ENCODE results near the gene NOX3. TPM values are rescaled to one million over a fixed set of nuclear protein-coding genes. Genes with fewer than 3 reads are reported as not detected.

Gene NOX3, protein sequence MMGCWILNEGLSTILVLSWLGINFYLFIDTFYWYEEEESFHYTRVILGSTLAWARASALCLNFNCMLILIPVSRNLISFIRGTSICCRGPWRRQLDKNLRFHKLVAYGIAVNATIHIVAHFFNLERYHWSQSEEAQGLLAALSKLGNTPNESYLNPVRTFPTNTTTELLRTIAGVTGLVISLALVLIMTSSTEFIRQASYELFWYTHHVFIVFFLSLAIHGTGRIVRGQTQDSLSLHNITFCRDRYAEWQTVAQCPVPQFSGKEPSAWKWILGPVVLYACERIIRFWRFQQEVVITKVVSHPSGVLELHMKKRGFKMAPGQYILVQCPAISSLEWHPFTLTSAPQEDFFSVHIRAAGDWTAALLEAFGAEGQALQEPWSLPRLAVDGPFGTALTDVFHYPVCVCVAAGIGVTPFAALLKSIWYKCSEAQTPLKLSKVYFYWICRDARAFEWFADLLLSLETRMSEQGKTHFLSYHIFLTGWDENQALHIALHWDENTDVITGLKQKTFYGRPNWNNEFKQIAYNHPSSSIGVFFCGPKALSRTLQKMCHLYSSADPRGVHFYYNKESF
- not detected for polyA plus RNA-seq (2013, experiment 1 of 2)
- polyA plus RNA-seq (2013, experiment 2 of 2) = not detected

DNA sequence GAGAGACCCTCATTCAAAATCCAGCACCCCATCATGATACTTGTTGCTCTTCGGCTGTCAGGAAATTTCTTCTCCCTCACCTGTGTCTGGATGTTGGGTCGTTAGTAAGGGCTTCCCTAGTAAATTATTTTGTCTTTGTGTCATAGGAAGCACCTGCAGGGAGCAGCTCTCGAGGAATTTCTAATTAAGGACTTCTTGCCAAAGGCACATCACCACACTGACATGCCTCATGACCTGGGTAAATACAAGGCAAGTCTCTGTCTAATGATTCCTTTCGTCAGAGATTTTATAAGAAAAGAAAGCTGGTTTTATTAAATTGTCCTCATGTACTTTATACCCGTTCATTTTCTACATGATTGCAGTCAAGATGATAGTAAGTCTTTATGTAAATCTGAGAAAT lies at the start of gene NOX3:
NOX3 (minus strand) TSS at position 74 of the 400 bp plus-strand sequence; CDS start at position 35, 39 bp downstream.
- Histone ChIP-seq H4K91ac (ENCODE audit: low read depth, low read length, poor library complexity) (no peak within 1 kb of the TSS), H2BK120ac (ENCODE audit: low read depth, low read length) (no peak within 1 kb of the TSS), H3K79me1 (ENCODE audit: low read depth, low read length) (no peaks in the 10 kb centered on the region), H2AFZ (ENCODE audit: low read length) (no peak within 1 kb of the TSS), H3K27ac (replicated peaks; ENCODE audit: low read length) (no peak within 1 kb of the TSS), H3K18ac (ENCODE audit: low read length) (no peak within 1 kb of the TSS), H4K8ac (ENCODE audit: low read depth, low read length) (no peak within 1 kb of the TSS), H2BK5ac (ENCODE audit: low read length) (no peak within 1 kb of the TSS), H3K36me3 (replicated peaks in 1 of 2; ENCODE audit: control insufficient read depth in 2 of 2, insufficient read depth in 2 of 2, low read length in 2 of 2) (no peaks in the 10 kb centered on the region), H2BK15ac (ENCODE audit: low read length) (no peak within 1 kb of the TSS), H3K27me3 (ENCODE audit: control insufficient read depth in 3 of 3, insufficient read depth in 3 of 3, low read depth in 1 of 3, low read length in 3 of 3) (no peaks in the 10 kb centered on the region), H3K14ac (ENCODE audit: low read length) (no peak within 1 kb of the TSS), H3K4me1 (ENCODE audit: control insufficient read depth in 2 of 2, insufficient read depth in 1 of 2, low read depth in 1 of 2, low read length in 2 of 2) (no peaks in the 10 kb centered on the region), H3K9ac (ENCODE audit: low read depth, low read length, poor library complexity) (no peak within 1 kb of the TSS), H3K23ac (ENCODE audit: low read depth, low read length, poor library complexity) (no peak within 1 kb of the TSS), H3K4me3 (ENCODE audit: low read length in 2 of 2) (no peak within 1 kb of the TSS), H3K9me3 (replicated peaks in 1 of 2; ENCODE audit: control insufficient read depth in 2 of 2, insufficient read depth in 1 of 2, low read depth in 1 of 2, low read length in 2 of 2) (no peaks in the 10 kb centered on the region), H3K4me2 (ENCODE audit: insufficient read depth, low read length, poor library complexity, severe bottlenecking) (no peak within 1 kb of the TSS), H2AK5ac (ENCODE audit: low read depth, low read length) (no peak within 1 kb of the TSS), H2BK12ac (ENCODE audit: low read length) (no peak within 1 kb of the TSS), H3K4ac (ENCODE audit: low read length) (no peak within 1 kb of the TSS)
- no CpG with 5 or more reads among the region's 5 CpGs for WGBS, 2 donors (ENCODE audit: extremely low coverage in 2 of 2, insufficient read length in 2 of 2, insufficient replicate concordance in 1 of 2)
- no peak for DNase-seq (ENCODE audit: low spot score)

DNA sequence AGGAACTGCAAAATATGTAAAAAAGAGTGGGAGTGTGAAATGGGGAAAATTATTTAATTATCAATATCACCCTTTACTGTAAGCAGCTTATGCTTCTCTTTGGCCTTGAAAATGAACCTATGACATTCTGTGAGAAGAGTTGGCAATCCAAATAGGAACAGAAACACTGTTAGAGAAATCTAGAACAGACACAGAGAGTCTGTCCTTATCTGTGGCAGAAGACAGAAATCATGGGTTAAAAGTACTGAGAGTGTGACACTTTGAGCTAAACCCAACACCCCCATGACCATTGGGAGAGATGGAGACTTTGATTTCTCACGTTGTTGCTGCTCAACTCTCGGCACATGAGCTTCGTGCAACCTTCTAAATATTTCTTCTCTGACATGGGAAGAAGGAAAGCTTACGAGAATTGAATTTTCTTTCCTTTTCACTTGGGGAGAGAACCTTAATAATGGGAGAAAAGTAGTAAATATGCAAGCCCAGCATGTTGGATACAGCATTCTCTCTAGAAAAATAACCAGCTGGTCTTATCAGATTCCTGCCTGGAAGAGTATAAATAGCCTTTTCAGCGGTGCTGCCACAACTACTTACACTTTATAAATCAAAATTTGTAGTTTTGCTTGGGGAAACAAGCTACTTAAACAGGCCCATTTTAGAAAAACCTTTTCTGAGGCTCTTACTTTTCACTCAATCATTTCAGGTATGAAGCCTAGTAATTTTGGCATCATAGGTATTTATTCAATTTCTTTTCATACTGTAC lies 49.4 kb upstream of the NOX3 start:
- Histone ChIP-seq H3K4me2 (ENCODE audit: insufficient read depth, low read length, poor library complexity, severe bottlenecking) (no peak overlapping the region), H3K4me1 (ENCODE audit: control insufficient read depth in 2 of 2, insufficient read depth in 1 of 2, low read depth in 1 of 2, low read length in 2 of 2) (no peaks in the 10 kb centered on the region), H2AK5ac (ENCODE audit: low read depth, low read length) (no peak overlapping the region), H3K27ac (replicated peaks; ENCODE audit: low read length) (no peak overlapping the region), H4K91ac (ENCODE audit: low read depth, low read length, poor library complexity) (no peak overlapping the region), H2BK15ac (ENCODE audit: low read length) (no peak overlapping the region), H3K18ac (ENCODE audit: low read length) (no peak overlapping the region), H3K23ac (ENCODE audit: low read depth, low read length, poor library complexity) (no peak overlapping the region), H3K79me1 (ENCODE audit: low read depth, low read length) (no peaks in the 10 kb centered on the region), H2AFZ (ENCODE audit: low read length) (no peak overlapping the region), H3K9ac (ENCODE audit: low read depth, low read length, poor library complexity) (no peak overlapping the region), H3K4ac (ENCODE audit: low read length) (no peak overlapping the region), H4K8ac (ENCODE audit: low read depth, low read length) (no peak overlapping the region), H3K36me3 (replicated peaks in 1 of 2; ENCODE audit: control insufficient read depth in 2 of 2, insufficient read depth in 2 of 2, low read length in 2 of 2) (no peaks in the 10 kb centered on the region), H3K4me3 (ENCODE audit: low read length in 2 of 2) (no peak overlapping the region), H2BK12ac (ENCODE audit: low read length) (no peak overlapping the region), H2BK120ac (ENCODE audit: low read depth, low read length) (no peak overlapping the region), H3K27me3 (ENCODE audit: control insufficient read depth in 3 of 3, insufficient read depth in 3 of 3, low read depth in 1 of 3, low read length in 3 of 3) (peaks cover 0 to 2% (median 0%) of the 10 kb centered on the region in 3 experiments), H2BK5ac (ENCODE audit: low read length) (no peak overlapping the region), H3K9me3 (replicated peaks in 1 of 2; ENCODE audit: control insufficient read depth in 2 of 2, insufficient read depth in 1 of 2, low read depth in 1 of 2, low read length in 2 of 2) (no peaks in the 10 kb centered on the region), H3K14ac (ENCODE audit: low read length) (no peak overlapping the region)
- WGBS, 2 donors (ENCODE audit: extremely low coverage in 2 of 2, insufficient read length in 2 of 2, insufficient replicate concordance in 1 of 2) = no CpG with 5 or more reads among the region's 5 CpGs
- DNase-seq (ENCODE audit: low spot score) = no peak

DNA sequence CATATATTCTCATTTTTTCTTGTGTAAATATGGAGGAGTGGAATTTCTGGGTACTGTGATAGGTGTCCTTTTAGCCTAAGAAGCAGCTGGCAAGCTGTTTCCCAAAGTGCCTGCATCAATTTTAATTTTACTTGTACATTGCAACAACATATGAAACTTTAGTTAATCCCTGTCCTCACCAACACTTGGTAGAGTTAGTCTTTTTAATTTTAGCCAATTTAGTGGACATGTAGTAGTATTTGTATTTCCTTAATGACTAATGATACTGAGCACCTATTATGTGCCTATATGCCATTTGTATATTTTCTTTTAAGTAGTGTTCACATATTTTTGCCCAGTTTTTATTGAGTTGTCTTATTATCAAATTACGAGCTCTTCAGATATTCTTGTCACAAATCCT lies 46.8 kb upstream of the NOX3 start:
- no peak overlapping the region for H3K4ac ChIP-seq (ENCODE audit: low read length)
- H3K14ac ChIP-seq (ENCODE audit: low read length) = no peak overlapping the region
- no peak overlapping the region for H3K18ac ChIP-seq (ENCODE audit: low read length)
- no peak overlapping the region for H2BK5ac ChIP-seq (ENCODE audit: low read length)
- DNase-seq (ENCODE audit: low spot score) = no peak
- H4K8ac ChIP-seq (ENCODE audit: low read depth, low read length) = no peak overlapping the region
- H3K4me3 ChIP-seq (ENCODE audit: low read length in 2 of 2) = no peak overlapping the region
- H3K23ac ChIP-seq (ENCODE audit: low read depth, low read length, poor library complexity) = no peak overlapping the region
- no peaks in the 10 kb centered on the region for H3K79me1 ChIP-seq (ENCODE audit: low read depth, low read length)
- no peaks in the 10 kb centered on the region for H3K4me1 ChIP-seq (ENCODE audit: control insufficient read depth in 2 of 2, insufficient read depth in 1 of 2, low read depth in 1 of 2, low read length in 2 of 2)
- no peak overlapping the region for H2BK15ac ChIP-seq (ENCODE audit: low read length)
- H2BK12ac ChIP-seq (ENCODE audit: low read length) = no peak overlapping the region
- no peak overlapping the region for H3K4me2 ChIP-seq (ENCODE audit: insufficient read depth, low read length, poor library complexity, severe bottlenecking)
- peaks cover 0 to 2% (median 0%) of the 10 kb centered on the region in 3 experiments for H3K27me3 ChIP-seq (ENCODE audit: control insufficient read depth in 3 of 3, insufficient read depth in 3 of 3, low read depth in 1 of 3, low read length in 3 of 3)
- no peak overlapping the region for H2AK5ac ChIP-seq (ENCODE audit: low read depth, low read length)
- H3K36me3 ChIP-seq (replicated peaks in 1 of 2; ENCODE audit: control insufficient read depth in 2 of 2, insufficient read depth in 2 of 2, low read length in 2 of 2) = no peaks in the 10 kb centered on the region
- H2BK120ac ChIP-seq (ENCODE audit: low read depth, low read length) = no peak overlapping the region
- WGBS, 2 donors (ENCODE audit: extremely low coverage in 2 of 2, insufficient read length in 2 of 2, insufficient replicate concordance in 1 of 2) = no CpG with 5 or more reads among the region's 1 CpG
- no peak overlapping the region for H3K9ac ChIP-seq (ENCODE audit: low read depth, low read length, poor library complexity)
- H4K91ac ChIP-seq (ENCODE audit: low read depth, low read length, poor library complexity) = no peak overlapping the region
- no peak overlapping the region for H2AFZ ChIP-seq (ENCODE audit: low read length)
- H3K27ac ChIP-seq (replicated peaks; ENCODE audit: low read length) = no peak overlapping the region
- no peaks in the 10 kb centered on the region for H3K9me3 ChIP-seq (replicated peaks in 1 of 2; ENCODE audit: control insufficient read depth in 2 of 2, insufficient read depth in 1 of 2, low read depth in 1 of 2, low read length in 2 of 2)

DNA sequence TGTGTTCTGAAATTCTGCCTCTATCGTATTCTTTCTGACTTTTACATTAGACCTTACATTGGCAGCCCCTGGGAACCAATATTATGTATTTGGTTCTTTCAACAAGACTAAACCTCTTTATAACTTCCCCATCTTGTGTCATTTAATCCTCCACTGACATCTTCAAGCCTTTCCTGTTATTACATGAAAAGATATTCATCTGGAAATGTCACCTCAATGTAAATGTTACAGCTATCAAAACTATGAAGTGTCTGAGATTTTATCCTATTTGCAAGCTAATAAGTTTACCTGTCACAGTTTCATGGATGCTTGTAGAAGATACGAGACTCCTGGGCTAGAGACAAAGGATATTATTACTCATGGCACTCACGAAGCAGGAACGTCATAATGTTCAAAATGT lies 43.9 kb upstream of the NOX3 start:
- H4K91ac ChIP-seq (ENCODE audit: low read depth, low read length, poor library complexity) = no peak overlapping the region
- no peak overlapping the region for H2BK12ac ChIP-seq (ENCODE audit: low read length)
- no CpG with 5 or more reads among the region's 4 CpGs for WGBS, 2 donors (ENCODE audit: extremely low coverage in 2 of 2, insufficient read length in 2 of 2, insufficient replicate concordance in 1 of 2)

More for the DNA sequence above, 43.9 kb upstream of the NOX3 start:
- Histone ChIP-seq H3K4me3 (ENCODE audit: low read length in 2 of 2) (no peak overlapping the region), H3K18ac (ENCODE audit: low read length) (no peak overlapping the region), H3K4me2 (ENCODE audit: insufficient read depth, low read length, poor library complexity, severe bottlenecking) (no peak overlapping the region), H3K4me1 (ENCODE audit: control insufficient read depth in 2 of 2, insufficient read depth in 1 of 2, low read depth in 1 of 2, low read length in 2 of 2) (no peaks in the 10 kb centered on the region), H2BK120ac (ENCODE audit: low read depth, low read length) (no peak overlapping the region), H2BK5ac (ENCODE audit: low read length) (no peak overlapping the region), H3K9me3 (replicated peaks in 1 of 2; ENCODE audit: control insufficient read depth in 2 of 2, insufficient read depth in 1 of 2, low read depth in 1 of 2, low read length in 2 of 2) (no peaks in the 10 kb centered on the region), H2AK5ac (ENCODE audit: low read depth, low read length) (no peak overlapping the region), H3K36me3 (replicated peaks in 1 of 2; ENCODE audit: control insufficient read depth in 2 of 2, insufficient read depth in 2 of 2, low read length in 2 of 2) (no peaks in the 10 kb centered on the region), H3K27ac (replicated peaks; ENCODE audit: low read length) (no peak overlapping the region), H3K4ac (ENCODE audit: low read length) (no peak overlapping the region), H2AFZ (ENCODE audit: low read length) (no peak overlapping the region), H4K8ac (ENCODE audit: low read depth, low read length) (no peak overlapping the region), H3K9ac (ENCODE audit: low read depth, low read length, poor library complexity) (no peak overlapping the region), H3K23ac (ENCODE audit: low read depth, low read length, poor library complexity) (no peak overlapping the region), H3K79me1 (ENCODE audit: low read depth, low read length) (no peaks in the 10 kb centered on the region), H2BK15ac (ENCODE audit: low read length) (no peak overlapping the region), H3K14ac (ENCODE audit: low read length) (no peak overlapping the region), H3K27me3 (ENCODE audit: control insufficient read depth in 3 of 3, insufficient read depth in 3 of 3, low read depth in 1 of 3, low read length in 3 of 3) (no peaks in the 10 kb centered on the region)
- no peak for DNase-seq (ENCODE audit: low spot score)

Measured in neuronal stem cell (in vitro differentiated cells).